Measurements from ENCODE around the gene CRYAB.
"Not testable (repeated sequence)": the region's sequence is repeated elsewhere in the genome, so short reads cannot be mapped to it uniquely, and the experiment has no call there.

CRYAB gene

DNA sequence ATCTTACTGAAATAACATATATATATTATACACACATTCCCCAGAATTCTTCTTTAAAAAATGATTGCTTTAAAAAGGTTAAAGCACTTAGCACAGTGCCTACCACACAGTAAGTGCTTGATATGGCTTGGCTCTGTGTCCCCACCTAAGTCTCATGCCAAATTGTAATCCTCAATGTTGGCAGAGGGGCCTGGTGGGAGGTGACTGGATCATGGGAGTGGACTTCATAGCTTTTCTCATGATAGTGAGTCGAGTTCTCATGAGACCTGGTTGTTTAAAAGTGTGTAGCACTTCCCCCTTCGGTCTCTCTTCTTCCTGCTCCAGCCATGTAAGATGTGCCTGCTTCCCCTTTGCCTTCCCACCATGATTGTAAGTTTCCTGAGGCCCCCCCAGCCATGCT is 6.2 kb downstream of the CRYAB start:
- no peak for DNase-seq

DNA sequence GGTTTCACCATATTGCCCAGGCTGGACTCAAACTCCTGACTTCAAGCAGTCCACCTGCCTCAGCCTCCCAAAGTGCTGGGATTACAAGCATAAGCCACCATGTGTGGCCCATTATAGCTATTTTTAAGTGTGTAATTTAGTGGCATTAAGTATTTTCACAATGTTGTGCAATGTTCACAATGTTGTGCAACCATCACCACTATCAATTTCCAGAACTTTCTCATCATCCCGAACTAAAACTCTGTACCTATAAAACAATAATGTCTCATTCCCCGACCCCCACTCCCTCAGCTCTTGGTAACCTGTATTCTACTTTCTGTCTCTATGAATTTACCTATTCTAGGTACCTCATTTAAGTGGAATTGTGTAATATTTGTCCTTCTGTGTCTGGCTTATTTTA is 24.7 kb downstream of the CRYAB start:
- DNase-seq, result no peak

DNA sequence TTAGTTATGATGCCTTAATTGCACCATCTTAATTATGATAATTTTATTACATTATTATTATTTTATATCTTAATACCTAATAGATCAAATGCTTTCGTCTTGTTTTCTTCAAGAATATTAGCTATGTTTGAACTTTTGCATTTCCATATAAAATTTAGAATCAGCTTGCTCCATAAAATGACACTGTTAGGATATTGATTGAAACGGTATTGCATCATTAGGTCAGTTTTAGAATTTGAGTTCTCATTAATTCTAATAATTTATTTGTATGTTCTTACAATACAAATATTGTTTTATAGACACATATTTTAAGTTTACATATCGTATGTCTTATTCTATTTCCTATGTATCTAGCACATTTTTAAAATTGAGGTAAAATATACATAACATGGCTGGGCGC is 25.5 kb downstream of the CRYAB start:
- no peak for DNase-seq

DNA sequence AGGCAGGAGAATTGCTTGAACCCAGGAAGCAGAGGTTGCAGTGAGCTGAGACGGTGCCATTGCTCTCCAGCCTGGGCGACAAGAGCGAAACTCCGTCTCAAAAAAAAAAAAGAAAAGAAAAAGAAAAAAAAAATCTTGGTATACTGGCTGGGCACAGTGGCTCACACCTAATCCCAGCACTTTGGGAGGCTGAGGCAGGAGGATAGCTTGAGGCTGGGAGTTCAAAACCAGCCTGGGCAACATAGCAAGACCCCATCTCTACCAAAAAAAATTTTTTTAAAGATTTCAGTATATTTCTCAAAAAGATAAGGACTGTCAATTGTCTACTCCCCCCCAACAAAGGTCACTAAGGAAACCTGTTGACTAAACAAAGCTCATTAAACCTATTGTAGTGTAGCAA is 26.5 kb downstream of the CRYAB start:
- not testable (repeated sequence) for DNase-seq

DNA sequence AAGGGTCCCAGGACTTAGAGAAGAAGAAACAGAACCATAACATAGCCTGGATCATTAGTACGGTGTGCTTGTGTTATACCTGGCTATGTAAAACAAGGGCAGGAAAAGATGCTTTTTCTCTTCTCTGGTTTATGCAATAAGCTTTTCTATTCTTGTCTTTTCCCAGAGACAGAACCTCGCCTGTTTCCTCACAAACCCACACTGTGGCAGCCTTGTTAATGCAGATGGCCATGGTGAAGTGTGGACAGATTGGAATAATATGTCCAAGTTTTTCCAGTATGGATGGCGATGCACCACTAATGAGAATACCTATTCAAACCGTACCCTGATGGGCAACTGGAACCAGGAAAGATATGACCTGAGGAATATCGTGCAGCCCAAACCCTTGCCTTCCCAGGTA is 29.4 kb downstream of the CRYAB start:
- no peak for DNase-seq

DNA sequence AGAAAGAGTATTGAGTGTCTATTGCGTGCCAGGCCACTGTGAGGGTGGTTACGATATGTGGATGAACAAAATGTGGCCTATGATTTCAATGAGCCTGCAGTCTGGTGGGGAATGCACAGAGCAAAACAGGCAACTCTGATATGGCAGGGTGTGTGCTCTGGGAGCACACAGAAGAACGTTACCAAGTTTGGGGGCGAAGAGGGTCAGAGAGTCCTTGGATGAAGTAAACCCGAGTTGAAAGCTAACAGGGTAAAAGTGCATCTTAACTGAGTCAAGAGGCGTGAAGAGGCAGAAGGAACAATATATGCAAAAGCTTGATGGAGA is 32.0 kb downstream of the CRYAB start:
- no peak for DNase-seq

DNA sequence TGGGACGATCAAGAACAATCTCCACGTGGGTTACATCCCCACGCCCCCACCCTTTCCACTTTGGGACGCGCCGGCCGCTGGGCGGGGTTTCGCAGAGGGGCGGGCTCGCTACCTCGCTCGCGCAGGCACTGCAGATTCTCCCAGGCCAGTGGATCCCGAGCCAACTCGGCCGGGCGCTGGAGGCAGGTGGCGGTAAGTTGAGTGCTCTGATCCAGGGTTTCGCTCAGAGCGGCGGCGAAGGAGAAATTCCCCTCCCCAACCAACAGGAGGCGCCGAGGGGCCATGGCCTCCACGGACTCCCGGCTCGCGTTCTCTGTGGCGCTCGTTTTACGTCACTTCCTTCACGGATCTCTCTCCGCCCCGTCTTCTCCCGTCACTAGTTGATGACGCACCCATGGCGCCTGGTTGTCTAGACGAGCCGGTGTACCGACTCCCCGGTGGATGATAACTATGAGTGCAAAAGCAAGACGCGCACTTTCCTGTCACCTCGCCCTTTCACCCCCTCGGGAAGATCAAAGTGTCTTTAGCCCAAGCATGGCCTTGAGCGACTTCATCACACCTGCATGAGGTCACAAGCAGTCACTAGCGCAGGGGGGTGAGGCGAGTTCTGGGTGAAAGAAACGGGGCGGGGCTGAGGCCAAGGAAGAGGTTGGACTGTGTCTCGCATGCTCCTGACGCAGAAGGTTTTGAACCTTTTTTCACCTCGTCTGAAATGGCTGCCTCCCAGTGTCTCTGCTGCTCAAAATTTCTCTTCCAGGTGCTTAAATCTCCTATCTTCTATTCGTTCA is 32.5 kb downstream of the CRYAB start, which contains the start of the genes CFAP68 and FDXACB1:
Gene CFAP68 (plus strand): TSS at position 693 of the 788 bp plus-strand sequence. CDS start 20 bp downstream, at position 713.
Gene FDXACB1 (minus strand): TSS at position 317 of the 788 bp plus-strand sequence. CDS start 33 bp downstream, at position 284.
- peak; percentile 86 for DNase-seq

DNA sequence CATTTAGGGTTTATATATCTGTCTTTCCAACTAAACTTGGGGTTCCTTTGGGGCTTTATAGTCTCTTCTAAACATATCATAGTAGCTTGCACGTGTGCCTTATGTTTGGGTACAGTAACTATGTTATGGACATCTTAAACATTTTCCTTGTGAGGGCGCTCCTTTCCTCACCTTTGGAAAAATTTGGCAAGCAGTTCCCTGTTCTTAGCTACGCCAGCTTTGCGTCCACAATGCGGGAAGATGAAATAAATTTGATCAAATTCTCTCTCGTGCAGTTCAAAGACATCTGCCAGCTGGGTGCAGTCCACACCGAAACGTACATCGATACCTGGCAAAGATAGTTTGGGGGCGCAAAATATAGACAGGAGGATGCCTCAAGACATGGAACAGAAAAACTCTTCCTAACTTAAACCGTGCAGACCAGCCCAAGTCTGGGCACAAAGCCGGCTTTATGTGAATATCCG is 33.2 kb downstream of the CRYAB start:
- DNase-seq, result no peak

DNA sequence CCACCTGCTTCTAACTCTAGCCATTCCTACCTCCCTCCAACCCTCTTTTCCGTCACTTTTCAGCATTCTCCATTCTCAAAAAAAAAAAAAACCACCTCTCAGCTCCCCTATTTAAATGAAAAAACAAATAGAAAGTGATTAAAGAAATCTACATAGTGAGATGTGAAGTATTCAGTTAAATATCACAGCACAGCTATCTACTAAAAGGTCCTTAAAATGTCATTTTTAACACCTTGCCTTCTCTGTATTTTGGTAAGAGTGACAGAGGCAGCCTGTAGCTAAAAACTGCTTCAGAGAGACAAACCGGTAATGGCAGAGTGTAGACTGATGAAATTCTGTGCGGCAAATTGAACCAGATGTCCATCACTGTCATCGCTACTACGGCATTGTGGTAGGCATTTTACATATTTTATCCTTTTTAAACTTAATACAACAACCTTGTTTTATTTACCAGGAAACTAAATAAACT is 39.8 kb downstream of the CRYAB start:
- no peak for DNase-seq

DNA sequence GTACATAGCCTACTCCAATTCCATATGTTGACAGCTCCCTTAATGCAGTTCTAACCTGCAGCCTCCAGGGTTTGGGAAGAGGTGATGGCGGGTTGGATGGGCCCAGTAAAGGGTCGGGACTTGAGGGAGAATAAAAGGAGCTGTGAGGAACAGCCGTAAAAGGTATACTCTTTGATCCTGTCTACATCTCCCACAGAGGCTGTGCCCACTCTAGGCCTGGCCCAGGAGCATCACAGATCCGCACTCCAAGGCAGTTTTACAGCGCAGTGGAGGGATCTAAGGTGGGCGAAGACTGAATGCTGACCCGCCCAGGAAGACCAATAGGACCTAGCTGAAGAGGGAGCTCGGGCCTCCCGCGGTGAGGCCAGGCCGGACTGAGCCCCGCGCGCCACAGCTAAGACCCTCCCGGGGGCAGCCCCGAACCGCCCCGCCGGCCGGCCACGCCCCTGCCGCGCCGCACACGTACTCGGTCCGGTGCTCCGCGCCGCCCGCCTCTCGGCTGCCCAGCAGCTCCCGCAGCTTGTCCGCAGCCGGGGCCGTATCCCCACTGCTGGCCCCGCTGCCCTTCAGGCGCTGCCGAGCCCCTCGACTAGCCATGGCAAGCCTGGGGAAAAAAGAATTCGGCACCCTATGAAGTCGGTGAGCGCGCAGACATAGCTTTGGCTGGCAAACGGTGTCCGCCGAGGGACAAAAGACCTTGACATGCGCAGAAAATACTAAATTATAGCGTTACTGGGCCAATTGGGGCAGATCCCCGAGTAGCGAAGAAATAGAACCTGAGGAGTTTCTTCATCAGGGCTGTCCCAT is 40.5 kb downstream of the CRYAB start, which contains the start of gene ALG9:
Gene ALG9 (minus strand): TSS at position 696 of the 807 bp plus-strand sequence. CDS start 99 bp downstream, at position 597.
- DNase-seq, result peak; percentile 26

DNA sequence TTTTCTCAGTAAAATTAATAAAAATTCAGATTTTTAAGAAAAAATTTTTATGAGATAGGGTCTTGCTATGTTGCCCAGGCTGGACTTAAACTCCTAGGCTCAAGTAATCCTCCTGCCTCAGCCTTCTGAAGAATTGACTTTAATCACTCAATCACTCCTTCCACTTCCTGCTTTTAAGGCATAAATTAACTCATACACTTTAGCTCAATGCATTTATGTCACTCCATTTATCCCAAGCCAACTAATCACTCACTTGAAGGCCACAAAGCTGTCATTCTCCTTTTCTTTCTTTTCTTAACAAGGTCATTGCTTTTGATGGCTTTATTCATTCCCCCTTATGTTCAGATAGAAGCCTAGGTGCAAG is 41.1 kb downstream of the CRYAB start:
- no peak for DNase-seq

DNA sequence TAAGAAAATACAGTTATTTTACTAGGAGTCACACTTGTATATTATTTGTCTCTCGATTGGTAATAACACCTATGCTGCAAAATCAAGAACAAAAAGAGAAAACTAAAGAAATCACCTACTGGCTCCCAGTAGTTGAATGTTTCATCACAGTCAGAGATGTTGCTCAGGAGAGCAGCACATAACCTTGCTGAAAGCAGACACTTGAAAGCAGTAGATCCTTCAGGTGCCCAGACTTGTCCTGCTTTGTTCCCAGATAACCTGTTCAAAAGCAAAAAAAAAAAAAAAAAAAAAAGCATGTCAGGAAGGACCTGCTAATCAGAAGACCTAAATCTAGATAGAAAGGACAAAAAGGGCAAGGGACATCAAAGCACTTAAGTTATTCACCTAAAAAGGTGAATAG is 41.5 kb downstream of the CRYAB start:
- DNase-seq, result no peak

DNA sequence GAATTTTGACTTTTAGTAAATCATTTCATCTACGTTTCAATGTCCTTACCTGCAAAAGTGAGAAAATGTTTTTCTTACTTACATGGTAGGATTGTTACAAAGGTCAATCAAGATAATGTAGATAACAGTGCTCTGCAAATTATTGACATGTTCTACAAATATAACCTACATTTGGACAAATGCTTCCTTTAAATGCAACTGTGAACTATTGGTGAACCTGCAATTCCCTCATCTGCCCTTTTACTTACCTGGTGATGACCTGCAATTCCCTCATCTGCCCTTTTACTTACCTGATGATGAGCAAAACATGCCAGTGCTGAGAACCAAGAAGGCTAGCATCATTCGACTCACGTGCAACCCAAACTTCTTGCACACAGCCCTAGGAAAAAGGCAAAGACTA is 51.3 kb downstream of the CRYAB start:
- DNase-seq, result no peak

Measured in NCI-H524 treated with DMSO at 0.1 percent for 48 hours (cell line).